BJ (cell line): ENCODE measurements around the gene RALGAPB. TPM values are rescaled to one million over a fixed set of nuclear protein-coding genes. Genes with fewer than 3 reads are reported as not detected.

Experiments used
- CTCF ChIA-PET: fragments of 350-600 bp; formaldehyde crosslinking; extraction: SDS; loops from one replicate; lab custom pipeline; 2021; ENCODE audit warnings: antibody characterized with exemption, inconsistent platforms; lab: Yijun Ruan, JAX
- POLR2A ChIA-PET: fragments of 300-600 bp; sonication (Branson Sonifier 250); formaldehyde crosslinking; extraction: SDS; loops from one replicate; lab custom pipeline; 2021; ENCODE audit warnings: antibody characterized with exemption; lab: Charles Lee
- DNase-seq: peaks from one replicate; pipeline ENCODE4 v3.0.0-alpha.2; 2011; ENCODE audit warnings: low read depth
- H3K27me3 ChIP-seq: 2 replicates; pipeline ENCODE4 v1.6.0; 2011; ENCODE audit warnings: low read length; ENCODE audit not compliant: control insufficient read depth, insufficient read depth
- H3K36me3 ChIP-seq: 2 replicates; pipeline ENCODE4 v1.5.1; 2011; ENCODE audit warnings: low read length; ENCODE audit not compliant: control insufficient read depth, insufficient read depth
- H3K4me3 ChIP-seq: 2 replicates; pipeline ENCODE4 v1.5.1; 2011; ENCODE audit warnings: low read depth, mild to moderate bottlenecking, control low read depth, low read length
- CTCF ChIP-seq: IDR thresholded peaks from 2 replicates; pipeline ENCODE4 v1.5.1; 2011; ENCODE audit warnings: low read depth, mild to moderate bottlenecking, control low read depth, inconsistent platforms, low read length, moderate library complexity; ENCODE audit not compliant: insufficient read depth
- polyA plus RNA-seq: library from polyadenylated mRNA; depleted of rRNA; stranded (reverse); fragments of >200 nt; gene quantifications from 2 replicates; pipeline ENCODE4 v1.2.3, GENCODE V29; 2011

Gene RALGAPB
- polyA plus RNA-seq, 1 experiment, result 14.8 TPM

GRCh38 chr20:38450412-38450975, 22.1 kb upstream of the RALGAPB start:
- no peak for DNase-seq
- ChIA-PET POLR2A (no interaction called here), CTCF (no interaction called here)
- H3K27me3 ChIP-seq, result no peaks in the 10 kb centered on the region
- TF ChIP-seq CTCF, result no peak
- H3K36me3 ChIP-seq, result peaks cover 4% of the 10 kb centered on the region
- H3K4me3 ChIP-seq, result no peak overlapping the region

DNA sequence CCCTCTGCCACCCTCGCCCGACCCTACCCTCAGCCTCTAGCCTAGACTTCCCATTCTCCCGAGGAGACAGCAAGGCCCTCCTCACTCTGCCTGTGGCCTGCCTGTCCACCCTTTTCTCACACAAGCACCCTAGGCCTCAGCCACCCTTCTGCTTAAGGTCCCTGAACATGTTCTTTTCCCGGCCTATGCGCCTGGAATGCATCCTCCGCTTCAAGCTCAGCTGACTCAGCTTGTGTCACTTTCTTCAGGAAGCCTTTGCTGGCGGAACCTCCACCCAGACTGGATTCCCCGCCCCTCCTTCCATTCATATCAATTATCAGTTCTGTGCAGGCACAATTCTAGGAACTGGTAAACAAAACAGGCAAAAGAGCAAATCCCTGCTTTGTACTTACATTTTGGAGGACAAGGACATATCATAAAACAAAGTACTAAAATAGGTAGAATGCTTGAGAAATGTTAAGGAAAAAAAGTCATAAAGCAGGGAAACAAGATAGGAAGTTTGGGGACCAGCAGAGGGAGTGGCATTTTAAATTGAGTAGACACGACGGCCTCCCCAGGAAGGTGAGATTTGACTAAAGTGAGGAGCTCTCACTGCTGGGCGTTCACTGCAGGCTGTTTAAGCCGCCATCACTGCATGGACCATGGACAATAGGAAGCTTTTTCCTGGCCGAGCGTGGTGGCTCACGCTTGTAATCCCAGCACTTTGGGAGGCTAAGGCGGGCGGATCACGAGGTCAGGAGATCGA, 19.6 kb upstream of the RALGAPB start:
- no peak for DNase-seq
- ChIA-PET CTCF (interaction anchor here (0.7 to 2.3 kb wide), 4 partner anchors 18 to 50 kb away, joined by 3 to 8 read pairs (median 5); partner anchors contain the start of gene SNHG17), POLR2A (no interaction called here)
- Histone ChIP-seq H3K4me3 (no peak overlapping the region), H3K36me3 (peaks cover 4% of the 10 kb centered on the region), H3K27me3 (peaks cover 2% of the 10 kb centered on the region; the same call in 1 of the 2 replicates)
- no peak for TF ChIP-seq CTCF

- H3K36me3 ChIP-seq, result peaks cover 4% of the 10 kb centered on the region
- CTCF ChIA-PET, result interaction anchor here (0.6 to 2.3 kb wide), 5 partner anchors 9 to 49 kb away, joined by 3 to 8 read pairs (median 4); partner anchors contain the start of genes RALGAPB and SNHG17
- H3K4me3 ChIP-seq, result no peak overlapping the region
- H3K27me3 ChIP-seq, result peaks cover 2% of the 10 kb centered on the region; the same call in 1 of the 2 replicates
- DNase-seq, result no peak
- no peak for TF ChIP-seq CTCF
- POLR2A ChIA-PET, result no interaction called here
Measured at GRCh38 chr20:38453941-38454340, 18.7 kb upstream of the RALGAPB start.

- ChIA-PET CTCF (interaction anchor here (0.8 to 1.7 kb wide), 4 partner anchors 8 to 20 kb away, joined by 3 to 5 read pairs (median 4); partner anchors contain the start of genes RALGAPB and SNHG17), POLR2A (no interaction called here)
- Histone ChIP-seq H3K4me3 (no peak overlapping the region), H3K27me3 (peaks cover 2% of the 10 kb centered on the region; the same call in 1 of the 2 replicates), H3K36me3 (peaks cover 3% of the 10 kb centered on the region)
- no peak for TF ChIP-seq CTCF
- no peak for DNase-seq
Measured at GRCh38 chr20:38454556-38455473, 17.8 kb upstream of the RALGAPB start.
